Astrocyte (in vitro differentiated cells and primary cell): ENCODE results near the gene GLYR1. TPM values are rescaled to one million over a fixed set of nuclear protein-coding genes. Genes with fewer than 3 reads are reported as not detected.

Experiments used
- DNase-seq: peaks from one replicate; pipeline ENCODE4 v3.0.0-alpha.2; 2010; ENCODE audit warnings: low read depth
- FAIRE-seq: peaks from 2 replicates; lab custom pipeline; 2011; peaks lifted over from hg19 to GRCh38; lab: Jason Lieb, UNC
- H2AFZ ChIP-seq: 2 replicates; pipeline ENCODE4 v1.6.0; 2012; ENCODE audit warnings: low read depth, low read length, inconsistent platforms
- H3K27ac ChIP-seq: 2 replicates; pipeline ENCODE4 v1.5.1; 2011; ENCODE audit warnings: low read depth, low read length, inconsistent platforms
- H3K27me3 ChIP-seq: 2 replicates; pipeline ENCODE4 v1.6.0; 2011; ENCODE audit warnings: low read length, inconsistent platforms; ENCODE audit not compliant: insufficient read depth
- H3K36me3 ChIP-seq: 2 replicates; pipeline ENCODE4 v1.5.1; 2011; ENCODE audit warnings: low read length, inconsistent platforms; ENCODE audit not compliant: insufficient read depth
- H3K4me1 ChIP-seq: 2 replicates; pipeline ENCODE4 v1.5.1; 2011; ENCODE audit warnings: low read length, inconsistent platforms; ENCODE audit not compliant: insufficient read depth
- H3K4me2 ChIP-seq: 2 replicates; pipeline ENCODE4 v1.6.0; 2012; ENCODE audit warnings: low read length, inconsistent platforms
- H3K4me3 ChIP-seq: 2 replicates; pipeline ENCODE4 v1.5.1; 2011; ENCODE audit warnings: low read depth, mild to moderate bottlenecking, low read length, inconsistent platforms; ENCODE audit not compliant: insufficient read depth
- H3K79me2 ChIP-seq: 2 replicates; pipeline ENCODE4 v1.6.0; 2012; ENCODE audit warnings: mild to moderate bottlenecking, low read length, inconsistent platforms; ENCODE audit not compliant: insufficient read depth
- H3K9ac ChIP-seq: 2 replicates; pipeline ENCODE4 v1.6.0; 2012; ENCODE audit warnings: mild to moderate bottlenecking, low read length, inconsistent platforms
- H3K9me3 ChIP-seq: 2 replicates; pipeline ENCODE4 v1.5.1; 2012; ENCODE audit warnings: low read depth, mild to moderate bottlenecking, low read length, inconsistent platforms; ENCODE audit not compliant: insufficient read depth
- H4K20me1 ChIP-seq: 2 replicates; pipeline ENCODE4 v1.6.0; 2012; ENCODE audit warnings: low read length, inconsistent platforms; ENCODE audit not compliant: insufficient read depth
- H3K27ac Mint-ChIP-seq: one replicate; pipeline ENCODE4 v1.8.0; 2021; ENCODE audit warnings: mild to moderate bottlenecking, mixed read lengths; ENCODE audit not compliant: unreplicated experiment
- H3K27me3 Mint-ChIP-seq: one replicate; pipeline ENCODE4 v1.8.0; 2021; ENCODE audit warnings: low read depth, mixed read lengths; ENCODE audit not compliant: unreplicated experiment
- H3K36me3 Mint-ChIP-seq: one replicate; pipeline ENCODE4 v1.8.0; 2021; ENCODE audit warnings: low read depth, mixed read lengths; ENCODE audit not compliant: unreplicated experiment
- H3K4me1 Mint-ChIP-seq: one replicate; pipeline ENCODE4 v1.8.0; 2021; ENCODE audit warnings: low read depth, mixed read lengths; ENCODE audit not compliant: unreplicated experiment
- H3K4me3 Mint-ChIP-seq: one replicate; pipeline ENCODE4 v1.8.0; 2021; ENCODE audit warnings: mild to moderate bottlenecking, moderate library complexity, mixed read lengths; ENCODE audit not compliant: unreplicated experiment
- H3K9me3 Mint-ChIP-seq: one replicate; pipeline ENCODE4 v1.8.0; 2021; ENCODE audit warnings: mild to moderate bottlenecking, mixed read lengths; ENCODE audit not compliant: unreplicated experiment
- EZH2 ChIP-seq: IDR thresholded peaks from 2 replicates; pipeline ENCODE4 v1.6.1; 2012; ENCODE audit warnings: mild to moderate bottlenecking, low read length, inconsistent platforms; ENCODE audit not compliant: insufficient read depth
- total RNA-seq: library from RNA; stranded (reverse); gene quantifications from 2 replicates; pipeline ENCODE4 v1.2.1, GENCODE V29; 2021
- TF ChIP-seq, protein P1 (sequence below): IDR thresholded peaks from 2 replicates; pipeline ENCODE4 v1.5.1; 2011; ENCODE audit warnings: low read depth, mild to moderate bottlenecking, inconsistent platforms, low read length, moderate library complexity; ENCODE audit not compliant: insufficient read depth

GLYR1 gene
- total RNA-seq, 1 donor from 2014 or later = 77.8 TPM

DNA sequence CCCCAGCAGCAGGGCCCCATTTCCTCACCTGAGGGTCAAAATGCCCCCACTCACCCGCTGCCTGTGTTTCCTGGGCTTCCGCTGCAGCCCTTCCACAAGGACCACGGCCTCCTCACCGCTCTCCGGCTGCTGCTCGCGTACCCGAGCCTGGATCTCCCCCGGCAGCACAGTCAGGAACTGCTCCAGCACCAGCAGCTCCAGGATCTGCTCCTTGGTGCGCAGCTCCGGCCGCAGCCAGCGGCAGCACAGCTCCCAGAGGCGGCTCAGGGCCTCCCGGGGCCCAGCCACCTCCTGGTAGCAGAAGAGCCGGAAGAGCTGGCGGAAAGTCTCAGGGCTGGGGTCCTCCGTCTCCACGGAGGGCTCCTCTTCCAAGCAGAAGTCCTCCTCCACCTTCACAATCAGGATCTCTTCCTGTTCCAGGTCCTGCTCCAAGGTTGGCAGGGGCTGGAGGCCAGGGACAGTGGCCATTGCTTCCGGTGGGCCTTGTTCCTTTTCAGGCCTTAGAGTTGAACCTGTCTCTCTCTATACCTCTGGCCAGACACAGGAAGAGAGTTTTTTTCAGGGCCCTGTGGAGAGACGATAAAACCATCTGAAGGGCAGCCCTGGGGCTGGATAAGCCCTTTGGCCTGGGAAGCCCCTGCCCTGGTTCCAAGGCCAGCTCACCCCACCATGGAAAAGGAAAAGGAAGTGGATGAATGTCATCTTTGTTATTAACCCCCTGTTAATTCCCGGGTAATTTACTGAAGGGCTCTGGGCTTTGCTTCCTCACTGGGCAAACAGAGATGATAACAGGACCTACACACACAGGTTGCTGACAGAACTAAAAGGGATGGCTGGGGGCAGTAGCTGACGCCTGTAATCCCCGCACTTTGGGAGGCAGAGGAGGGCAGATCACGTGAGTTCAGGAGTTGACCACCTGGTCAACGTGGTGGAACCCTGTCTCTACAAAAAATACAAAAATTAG lies 81.3 kb downstream of the GLYR1 start:
- Mint-ChIP-seq H3K27me3 (no peaks in the 10 kb centered on the region), H3K9me3 (peaks cover 2% of the 10 kb centered on the region), H3K36me3 (peaks cover 13% of the 10 kb centered on the region), H3K4me3 (peak overlapping the region; percentile 93), H3K27ac (peak overlapping the region; percentile 71), H3K4me1 (peaks cover 13% of the 10 kb centered on the region)
- TF ChIP-seq, protein P1, sequence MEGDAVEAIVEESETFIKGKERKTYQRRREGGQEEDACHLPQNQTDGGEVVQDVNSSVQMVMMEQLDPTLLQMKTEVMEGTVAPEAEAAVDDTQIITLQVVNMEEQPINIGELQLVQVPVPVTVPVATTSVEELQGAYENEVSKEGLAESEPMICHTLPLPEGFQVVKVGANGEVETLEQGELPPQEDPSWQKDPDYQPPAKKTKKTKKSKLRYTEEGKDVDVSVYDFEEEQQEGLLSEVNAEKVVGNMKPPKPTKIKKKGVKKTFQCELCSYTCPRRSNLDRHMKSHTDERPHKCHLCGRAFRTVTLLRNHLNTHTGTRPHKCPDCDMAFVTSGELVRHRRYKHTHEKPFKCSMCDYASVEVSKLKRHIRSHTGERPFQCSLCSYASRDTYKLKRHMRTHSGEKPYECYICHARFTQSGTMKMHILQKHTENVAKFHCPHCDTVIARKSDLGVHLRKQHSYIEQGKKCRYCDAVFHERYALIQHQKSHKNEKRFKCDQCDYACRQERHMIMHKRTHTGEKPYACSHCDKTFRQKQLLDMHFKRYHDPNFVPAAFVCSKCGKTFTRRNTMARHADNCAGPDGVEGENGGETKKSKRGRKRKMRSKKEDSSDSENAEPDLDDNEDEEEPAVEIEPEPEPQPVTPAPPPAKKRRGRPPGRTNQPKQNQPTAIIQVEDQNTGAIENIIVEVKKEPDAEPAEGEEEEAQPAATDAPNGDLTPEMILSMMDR = no peak
- no peak for TF ChIP-seq EZH2
- H3K36me3 ChIP-seq = no peaks in the 10 kb centered on the region
- no peak for FAIRE-seq
- peaks cover 11% of the 10 kb centered on the region for H4K20me1 ChIP-seq
- H3K9me3 ChIP-seq = no peaks in the 10 kb centered on the region
- no peak overlapping the region for H2AFZ ChIP-seq
- H3K4me2 ChIP-seq = peak overlapping the region; percentile 85
- peaks cover 7% of the 10 kb centered on the region for H3K4me1 ChIP-seq
- H3K27ac ChIP-seq = peak overlapping the region; percentile 74
- H3K4me3 ChIP-seq = peak overlapping the region; percentile 77
- DNase-seq = no peak
- no peaks in the 10 kb centered on the region for H3K27me3 ChIP-seq
- H3K79me2 ChIP-seq = peaks cover 36% of the 10 kb centered on the region
- H3K9ac ChIP-seq = peak overlapping the region; percentile 94

DNA sequence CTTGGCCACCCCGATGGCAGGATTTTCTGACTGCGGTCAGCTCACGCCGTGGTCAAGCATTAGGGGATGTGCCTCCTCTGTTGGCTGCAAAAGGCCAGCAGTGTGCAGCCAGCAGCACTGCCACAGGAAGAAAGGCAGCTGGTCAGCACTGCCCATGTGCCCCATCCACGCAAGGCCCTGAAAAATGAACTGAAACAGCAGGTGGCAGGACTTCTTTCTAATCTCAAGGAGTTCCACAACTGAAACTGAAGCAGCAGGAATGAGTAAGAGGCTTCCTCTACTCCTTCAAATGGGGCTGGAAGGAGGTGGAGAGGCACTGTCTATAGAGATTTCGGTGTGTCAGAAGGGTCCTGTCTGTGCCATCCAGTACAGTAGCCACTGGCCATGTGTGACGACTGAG lies 83.3 kb downstream of the GLYR1 start:
- Histone ChIP-seq H3K4me1 (peaks cover 7% of the 10 kb centered on the region), H4K20me1 (peaks cover 16% of the 10 kb centered on the region), H3K36me3 (peaks cover 5% of the 10 kb centered on the region), H2AFZ (no peak overlapping the region), H3K27me3 (no peaks in the 10 kb centered on the region), H3K27ac (no peak overlapping the region), H3K4me3 (no peak overlapping the region), H3K9ac (no peak overlapping the region), H3K9me3 (no peaks in the 10 kb centered on the region), H3K79me2 (peaks cover 36% of the 10 kb centered on the region), H3K4me2 (no peak overlapping the region)
- peaks cover 13% of the 10 kb centered on the region for H3K4me1 Mint-ChIP-seq
- H3K27me3 Mint-ChIP-seq = no peaks in the 10 kb centered on the region
- no peak for FAIRE-seq
- H3K36me3 Mint-ChIP-seq = peaks cover 25% of the 10 kb centered on the region
- no peak for TF ChIP-seq EZH2
- no peak overlapping the region for H3K27ac Mint-ChIP-seq
- H3K4me3 Mint-ChIP-seq = no peak overlapping the region
- DNase-seq = no peak
- no peaks in the 10 kb centered on the region for H3K9me3 Mint-ChIP-seq

DNA sequence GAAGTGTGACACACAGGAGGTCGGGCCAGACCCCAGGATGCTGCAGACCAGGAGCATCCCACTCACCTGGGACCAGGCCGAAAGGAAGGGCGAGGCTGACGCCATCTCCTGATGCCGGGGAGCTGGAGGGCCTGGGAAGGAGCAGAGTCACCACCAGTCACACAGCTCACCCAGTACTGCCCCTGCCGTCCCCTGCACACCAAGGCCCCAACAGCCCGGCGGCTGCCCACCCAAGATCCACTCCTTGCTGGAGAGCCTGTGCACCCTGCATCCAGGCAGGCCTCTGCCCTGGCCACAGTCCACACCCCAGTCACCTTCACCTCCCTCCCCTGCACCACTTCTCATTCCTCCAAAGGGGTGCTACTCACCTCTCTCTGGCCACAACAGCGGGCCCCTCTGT lies 84.9 kb downstream of the GLYR1 start:
- Histone ChIP-seq H3K4me1 (peaks cover 7% of the 10 kb centered on the region), H3K9me3 (no peaks in the 10 kb centered on the region), H3K27ac (no peak overlapping the region), H3K79me2 (peaks cover 35% of the 10 kb centered on the region), H3K4me2 (no peak overlapping the region), H4K20me1 (peaks cover 23% of the 10 kb centered on the region), H3K9ac (no peak overlapping the region), H3K36me3 (peaks cover 9% of the 10 kb centered on the region), H2AFZ (no peak overlapping the region), H3K4me3 (no peak overlapping the region), H3K27me3 (no peaks in the 10 kb centered on the region)
- H3K27ac Mint-ChIP-seq = peak overlapping the region; percentile 18
- H3K27me3 Mint-ChIP-seq = no peaks in the 10 kb centered on the region
- no peak for FAIRE-seq
- no peaks in the 10 kb centered on the region for H3K9me3 Mint-ChIP-seq
- DNase-seq = no peak
- H3K36me3 Mint-ChIP-seq = peaks cover 31% of the 10 kb centered on the region
- no peak overlapping the region for H3K4me3 Mint-ChIP-seq
- H3K4me1 Mint-ChIP-seq = peaks cover 8% of the 10 kb centered on the region
- TF ChIP-seq EZH2 = no peak
- TF ChIP-seq, protein P1 = no peak
